ENCODE results near the gene CTSZ. TPM values are rescaled to one million over a fixed set of nuclear protein-coding genes. Genes with fewer than 3 reads are reported as not detected.
A peak's percentile ranks its signal among the peaks of the same experiment; 100 is the strongest.

CTSZ gene
- total RNA-seq, 1 experiment from 2014 or later, result 194 TPM

GRCh38 chr20:59032713-59033059 is 25.6 kb upstream of the CTSZ start:
- H3K27me3 ChIP-seq (ENCODE audit: insufficient read depth, low read depth), result no peaks in the 10 kb centered on the region
- CTCF ChIA-PET, result no interaction called here
- TF ChIP-seq CTCF (conservative IDR thresholded peaks at IDR 0.05) (peak; percentile 29; the same call in 1 of the 2 replicates), EZH2 (IDR thresholded peaks at IDR 0.05; ENCODE audit: low read depth) (no peak)
- peak overlapping the region; percentile 56 for H2AFZ ChIP-seq
- no peaks in the 10 kb centered on the region for H3K9me2 ChIP-seq (ENCODE audit: insufficient read depth)
- H3F3A ChIP-seq (ENCODE audit: insufficient read depth, low read depth), result peaks cover 55% of the 10 kb centered on the region
- no peak for DNase-seq
- POLR2A ChIA-PET (ENCODE audit: unreplicated experiment), result interaction anchor here (0.6 to 1.0 kb wide), 5 partner anchors 22 to 953 kb away, joined by 3 to 24 read pairs (median 6); no protein-coding TSS in a partner anchor
- H3K9me3 ChIP-seq (ENCODE audit: insufficient read depth, low read depth), result no peaks in the 10 kb centered on the region
- H3K4me3 ChIP-seq, result peak overlapping the region; percentile 80
- peak overlapping the region; percentile 64 for H3K27ac ChIP-seq
- H4K20me1 ChIP-seq (ENCODE audit: insufficient read depth), result peaks cover 33% of the 10 kb centered on the region
- BruUV-seq (replicated peaks), result TSS peak; percentile 100
- H3K4me2 ChIP-seq, result peak overlapping the region; percentile 79
- H3K4me1 ChIP-seq (replicated peaks; ENCODE audit: insufficient read depth), result peaks cover 51% of the 10 kb centered on the region
- peaks cover 56% of the 10 kb centered on the region for H3K36me3 ChIP-seq (ENCODE audit: low read depth)
- H3K79me2 ChIP-seq (ENCODE audit: low read depth), result peaks cover 72% of the 10 kb centered on the region
- intact Hi-C loops (cut with micrococcal nuclease; ENCODE audit: unreplicated experiment), result loop anchor here (1.0 to 5.0 kb wide), 2 partner anchors 21 to 50 kb away; partner anchors contain the start of gene NELFCD

GRCh38 chr20:59032023-59032712 is 25.1 kb upstream of the CTSZ start, which contains the start of gene ATP5F1E:
Gene ATP5F1E, minus strand, starts transcription at chr20:59032335. Its CDS starts 84 bp downstream, at chr20:59032251.
- intact Hi-C loops (cut with micrococcal nuclease; ENCODE audit: unreplicated experiment), result loop anchor here (1.0 to 5.0 kb wide), 2 partner anchors 21 to 50 kb away; partner anchors contain the start of gene NELFCD
- BruUV-seq (replicated peaks), result no TSS peak
- peaks cover 51% of the 10 kb centered on the region for H3K4me1 ChIP-seq (replicated peaks; ENCODE audit: insufficient read depth)

More at GRCh38 chr20:59032023-59032712, 25.1 kb upstream of the CTSZ start, which contains the start of gene ATP5F1E:
- Histone ChIP-seq H3F3A (ENCODE audit: insufficient read depth, low read depth) (peaks cover 52% of the 10 kb centered on the region), H3K4me2 (peak within 1 kb of the TSS; percentile 79), H4K20me1 (ENCODE audit: insufficient read depth) (peaks cover 33% of the 10 kb centered on the region), H3K79me2 (ENCODE audit: low read depth) (peaks cover 72% of the 10 kb centered on the region), H3K9me3 (ENCODE audit: insufficient read depth, low read depth) (no peaks in the 10 kb centered on the region), H3K27me3 (ENCODE audit: insufficient read depth, low read depth) (no peaks in the 10 kb centered on the region), H3K4me3 (peak within 1 kb of the TSS; percentile 80), H3K9me2 (ENCODE audit: insufficient read depth) (no peaks in the 10 kb centered on the region), H2AFZ (peak within 1 kb of the TSS; percentile 94), H3K36me3 (ENCODE audit: low read depth) (peaks cover 57% of the 10 kb centered on the region), H3K27ac (peak within 1 kb of the TSS; percentile 68)
- ChIA-PET POLR2A (ENCODE audit: unreplicated experiment) (interaction anchor here (0.6 to 1.0 kb wide), 7 partner anchors 12 to 954 kb away, joined by 3 to 24 read pairs (median 6); no protein-coding TSS in a partner anchor), CTCF (no interaction called here)
- peak; percentile 90 to 98 for DNase-seq
- TF ChIP-seq EZH2 (IDR thresholded peaks at IDR 0.05; ENCODE audit: low read depth) (no peak), CTCF (conservative IDR thresholded peaks at IDR 0.05) (no peak)

All from PC-9 (cell line).